GM08714 (cell line): ENCODE results near the gene DUOX1.

Experiments
- H3K4me3 ChIP-seq: fragments of 200-500 bp; sonication (Bioruptor generic); 2 replicates; pipeline ENCODE4 v1.5.1; 2014; ENCODE audit warnings: mild to moderate bottlenecking, low read length, inconsistent platforms
- ZNF274 ChIP-seq: IDR thresholded peaks from 2 replicates; pipeline ENCODE4 v1.6.1; 2012; ENCODE audit warnings: mild to moderate bottlenecking, low read depth, low read length

Gene DUOX1

GRCh38 chr15:45169608-45170480 is 40.0 kb downstream of the DUOX1 start:
- no peak for TF ChIP-seq ZNF274
- no peak overlapping the region for H3K4me3 ChIP-seq

GRCh38 chr15:45171912-45172311 is 42.1 kb downstream of the DUOX1 start:
- H3K4me3 ChIP-seq, result no peak overlapping the region
- no peak for TF ChIP-seq ZNF274

DNA sequence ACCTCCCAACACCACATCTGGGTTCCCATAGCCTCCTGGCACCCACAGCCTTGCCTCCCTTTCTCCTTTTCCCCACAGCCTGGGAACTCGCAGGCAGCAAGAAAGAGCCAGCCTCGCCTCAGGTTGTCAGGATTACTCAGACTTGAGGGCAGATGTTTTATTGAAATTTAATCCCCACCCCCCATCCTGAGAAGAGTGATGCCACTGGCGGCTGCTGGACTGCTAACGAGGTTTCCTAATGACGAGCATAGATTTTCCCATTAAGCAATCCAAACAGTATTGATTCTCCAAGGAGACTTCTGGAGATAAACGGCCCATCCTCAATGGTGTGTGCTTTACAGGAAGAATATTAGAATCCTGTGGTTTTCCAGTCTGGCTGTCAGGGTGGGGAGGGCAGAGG is 44.3 kb downstream of the DUOX1 start:
- no peak for TF ChIP-seq ZNF274
- no peak overlapping the region for H3K4me3 ChIP-seq

DNA sequence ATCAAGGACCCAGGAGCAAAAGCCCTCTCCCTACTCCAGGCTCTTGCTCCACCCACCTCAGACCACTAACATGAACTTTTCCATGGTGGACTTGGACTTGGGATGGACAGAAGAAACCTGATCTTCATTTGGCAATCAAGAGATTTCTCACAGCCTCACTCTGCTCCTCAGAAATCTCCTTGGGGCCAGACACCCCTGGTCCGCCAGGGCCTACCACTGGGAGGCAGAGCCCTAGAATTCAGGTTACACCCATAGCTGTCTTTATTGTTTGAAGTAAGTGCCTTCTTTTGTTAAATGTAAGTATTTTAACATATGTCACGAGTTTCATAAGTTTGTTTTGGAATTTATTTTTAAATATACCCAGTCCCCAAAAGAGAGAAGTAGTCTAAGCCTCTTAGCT is 44.8 kb downstream of the DUOX1 start:
- TF ChIP-seq ZNF274, result no peak
- H3K4me3 ChIP-seq, result no peak overlapping the region

- H3K4me3 ChIP-seq, result no peak overlapping the region
- no peak for TF ChIP-seq ZNF274
Measured at GRCh38 chr15:45177285-45177684, 47.5 kb downstream of the DUOX1 start.

GRCh38 chr15:45179221-45179985 is 49.6 kb downstream of the DUOX1 start:
- TF ChIP-seq ZNF274, result no peak
- H3K4me3 ChIP-seq, result no peak overlapping the region

DNA sequence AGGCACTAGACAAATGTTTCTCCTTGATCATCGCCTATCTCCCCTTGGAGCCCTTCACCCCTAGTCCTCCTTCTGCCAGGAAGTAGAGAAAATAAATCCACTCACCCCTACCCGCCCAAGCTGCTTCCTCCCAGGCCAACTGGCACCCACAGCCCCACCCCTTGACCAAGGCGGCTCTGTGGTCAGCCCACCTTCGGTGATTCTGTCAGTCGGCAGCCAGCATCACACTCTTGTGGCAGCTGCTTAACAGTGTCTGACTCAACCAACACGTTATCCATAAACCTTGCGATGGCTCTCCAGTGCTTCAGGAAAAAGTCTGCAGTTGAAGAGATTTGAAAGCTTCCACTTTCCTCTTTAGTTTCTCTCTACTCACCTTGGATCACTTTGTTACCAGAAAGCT is 50.4 kb downstream of the DUOX1 start:
- TF ChIP-seq ZNF274, result no peak
- H3K4me3 ChIP-seq, result no peak overlapping the region

DNA sequence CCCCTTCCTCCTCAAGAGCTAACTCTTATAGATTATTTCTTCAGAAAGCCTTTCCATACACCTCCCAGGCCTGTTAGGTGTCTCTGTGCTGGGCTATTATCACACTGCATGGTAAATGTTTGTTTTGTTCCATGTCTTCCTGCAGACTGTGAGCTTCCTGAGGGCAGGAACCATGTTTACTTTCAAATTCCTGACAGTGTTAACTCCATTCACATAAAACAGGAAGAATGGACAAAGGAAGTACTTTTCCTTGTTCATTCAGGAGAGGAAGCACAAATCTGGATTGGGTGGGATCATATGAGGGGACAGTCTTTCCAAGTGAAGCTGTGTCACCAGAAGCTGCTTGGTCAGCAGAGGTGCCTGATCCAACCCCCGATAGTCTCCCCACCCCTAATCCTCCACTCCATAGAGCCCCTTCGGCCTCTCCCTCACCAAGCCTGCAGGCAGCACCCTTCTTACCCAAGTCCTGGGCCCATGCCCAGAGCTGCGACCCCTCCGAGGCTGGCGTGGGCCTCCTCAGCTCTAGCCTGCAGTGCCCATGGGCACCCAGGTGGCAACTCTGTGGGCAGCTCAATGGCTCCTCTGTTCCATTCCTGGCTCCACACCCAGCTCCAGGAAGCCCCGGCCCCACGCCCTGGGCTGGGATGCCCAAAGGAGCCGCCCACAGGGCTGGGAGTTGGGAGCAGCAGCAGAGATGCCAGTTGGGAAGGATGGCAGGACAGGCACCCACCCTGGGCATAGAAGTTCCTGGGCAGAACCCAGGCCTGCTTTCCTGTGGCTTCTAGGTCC is 51.0 kb downstream of the DUOX1 start:
- no peak for TF ChIP-seq ZNF274

GRCh38 chr15:45181491-45182285 is 51.9 kb downstream of the DUOX1 start:
- no peak overlapping the region for H3K4me3 ChIP-seq
- TF ChIP-seq ZNF274, result no peak

More for the DNA sequence above, 51.0 kb downstream of the DUOX1 start:
- H3K4me3 ChIP-seq, result no peak overlapping the region

GRCh38 chr15:45182996-45183395 is 53.2 kb downstream of the DUOX1 start:
- no peak for TF ChIP-seq ZNF274
- H3K4me3 ChIP-seq, result no peak overlapping the region

- H3K4me3 ChIP-seq, result no peak overlapping the region
- TF ChIP-seq ZNF274, result no peak
Measured at GRCh38 chr15:45183511-45183910, 53.7 kb downstream of the DUOX1 start.

- no peak for TF ChIP-seq ZNF274
- H3K4me3 ChIP-seq, result no peak overlapping the region
Measured at GRCh38 chr15:45184562-45185041, 54.8 kb downstream of the DUOX1 start.

DNA sequence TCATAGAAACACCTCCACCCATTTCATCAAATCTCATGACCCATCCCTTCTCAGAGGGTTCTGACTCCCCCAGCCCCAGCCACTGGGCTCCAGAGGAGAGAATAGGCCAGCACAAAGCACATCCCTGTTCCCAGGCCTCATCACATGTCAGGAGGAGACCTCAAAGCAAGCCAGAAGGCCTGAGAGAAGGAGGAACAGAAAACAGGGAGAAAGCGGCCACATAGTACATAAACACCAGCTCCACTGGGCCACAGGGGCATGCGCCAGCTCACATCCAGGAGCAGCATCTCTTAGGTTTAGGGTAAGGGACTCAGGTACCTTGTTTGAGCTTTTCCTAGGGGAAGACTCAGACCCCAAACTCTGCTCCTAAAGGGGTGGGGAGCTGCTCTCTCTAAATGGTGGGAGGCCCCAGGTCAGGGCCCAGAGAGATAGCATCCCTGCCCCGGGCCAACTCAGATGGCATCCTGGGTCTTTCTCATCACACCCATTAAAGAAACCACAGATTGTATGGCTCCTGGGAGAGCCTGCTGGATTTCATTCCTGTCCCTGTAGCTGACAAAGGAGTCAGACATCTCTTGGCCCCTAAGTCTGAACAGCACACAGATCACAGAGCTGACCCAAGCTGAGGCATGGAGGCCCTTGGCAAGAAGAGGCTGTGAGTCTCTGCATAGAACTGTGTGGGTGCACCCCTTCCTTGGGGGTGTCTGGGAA is 55.4 kb downstream of the DUOX1 start:
- TF ChIP-seq ZNF274, result no peak

More for the DNA sequence above, 55.4 kb downstream of the DUOX1 start:
- H3K4me3 ChIP-seq, result no peak overlapping the region
